ENCODE data around the gene MYH15.
"Not testable (repeated sequence)": the region's sequence is repeated elsewhere in the genome, so short reads cannot be mapped to it uniquely, and the experiment has no call there.

The MYH15 gene

DNA sequence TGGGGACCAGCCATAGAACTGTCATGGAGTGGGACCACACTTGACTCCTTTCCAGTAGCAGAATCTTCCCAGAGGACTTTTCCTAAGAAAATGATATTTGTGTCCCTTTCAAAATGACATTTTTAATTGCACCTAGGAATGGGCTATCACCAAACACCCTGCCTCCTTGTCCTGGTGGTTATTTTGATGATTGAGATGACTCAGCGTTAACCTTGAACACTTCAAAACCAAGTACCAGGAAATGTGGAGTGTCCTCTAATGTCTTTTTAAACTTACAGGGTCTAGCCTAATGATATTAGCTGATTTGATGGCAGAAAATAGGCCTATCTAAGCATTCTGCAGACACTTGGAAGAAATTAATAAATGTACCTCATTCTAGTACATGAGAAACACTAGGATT lies 123.3 kb downstream of the MYH15 start:
- DNase-seq (ENCODE audit: low spot score) = no peak

DNA sequence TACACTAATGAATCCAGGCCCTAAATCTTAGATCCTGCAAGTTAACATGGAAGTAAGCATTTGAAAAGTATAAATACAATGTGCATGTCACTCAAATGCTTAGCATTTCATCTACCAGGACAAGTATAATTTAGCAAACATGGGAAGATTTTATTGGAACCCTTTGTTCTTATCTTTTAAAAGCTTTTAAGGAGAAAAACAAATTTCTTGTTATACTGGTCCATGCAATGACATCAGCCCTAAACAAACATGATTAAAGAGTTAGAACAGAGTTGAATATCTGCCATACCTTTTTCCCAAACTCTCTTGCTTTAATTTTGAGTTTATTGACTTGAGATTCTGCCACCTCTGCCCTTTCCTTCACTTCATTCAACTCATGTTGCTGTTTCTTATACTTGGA lies 127.1 kb downstream of the MYH15 start:
- DNase-seq (ENCODE audit: low spot score) = no peak

DNA sequence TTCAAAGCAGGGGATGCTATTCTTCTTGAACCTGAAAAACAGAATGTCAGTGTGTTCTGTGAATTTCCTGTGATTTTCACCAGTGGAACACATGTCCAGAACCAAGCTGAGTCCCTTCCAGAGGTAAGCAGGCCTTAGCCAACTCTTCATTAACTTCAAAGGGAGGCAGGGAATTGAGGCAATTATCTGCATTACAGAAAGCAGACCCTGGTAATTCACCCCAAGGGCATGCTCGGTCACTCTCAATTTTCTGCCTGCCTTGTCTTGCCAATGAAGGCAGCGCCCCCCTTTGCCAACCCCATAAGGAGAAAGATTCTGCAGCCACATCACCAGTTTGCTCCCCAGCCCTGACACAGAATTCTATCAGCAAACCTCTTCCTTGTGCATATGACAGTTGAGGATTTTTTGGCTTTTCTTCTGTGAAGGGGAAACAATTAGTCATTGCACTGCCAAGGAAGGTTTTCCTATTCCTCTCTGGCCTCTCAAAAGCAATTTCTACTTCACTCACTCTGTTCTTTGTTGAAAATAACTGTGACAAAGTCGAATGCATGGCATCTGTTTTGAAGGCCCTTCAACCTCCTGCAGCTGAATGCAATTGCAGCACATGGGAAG lies 128.8 kb downstream of the MYH15 start:
- no peak for DNase-seq (ENCODE audit: low spot score)

GRCh38 chr3:108380128-108380795 lies 130.1 kb downstream of the MYH15 start:
- no peak for DNase-seq (ENCODE audit: low spot score)

DNA sequence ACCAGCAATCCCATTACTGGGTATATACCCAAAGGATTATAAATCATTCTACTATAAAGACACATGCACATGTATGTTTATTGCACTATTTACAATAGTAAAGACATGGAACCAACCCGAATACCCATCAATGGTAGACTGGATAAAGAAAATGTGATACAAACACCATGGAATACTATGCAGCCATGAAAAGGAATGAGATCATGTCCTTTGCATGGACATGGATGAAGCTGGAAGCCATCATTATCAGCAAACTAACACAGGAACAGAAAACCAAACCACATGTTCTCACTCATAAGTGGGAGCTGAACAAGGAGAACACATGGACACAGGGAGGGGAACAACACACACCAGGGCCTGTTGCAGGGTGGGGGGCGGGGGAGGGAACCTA lies 131.4 kb downstream of the MYH15 start:
- DNase-seq (ENCODE audit: low spot score) = not testable (repeated sequence)

- DNase-seq (ENCODE audit: low spot score) = no peak
These were observed 132.0 kb downstream of the MYH15 start for GRCh38 chr3:108378153-108378951.

DNA sequence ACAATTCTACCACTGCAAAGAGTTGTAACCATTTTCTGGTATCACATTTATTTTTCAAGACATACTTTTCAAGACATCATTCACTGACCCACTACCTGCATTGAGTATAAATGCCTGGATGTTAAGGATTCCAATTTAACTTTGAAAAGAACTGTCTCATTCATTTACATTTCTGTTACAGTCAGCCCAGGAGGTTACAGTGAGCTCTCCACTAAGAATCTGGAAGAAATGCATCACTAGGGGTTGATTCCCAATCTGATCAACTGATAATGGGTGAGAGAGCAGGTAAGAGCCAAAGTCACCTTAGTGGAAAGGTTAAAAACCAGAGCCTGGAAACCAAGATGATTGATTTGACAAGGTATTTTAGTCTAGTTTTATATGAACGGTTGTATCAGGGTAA lies 133.0 kb downstream of the MYH15 start:
- no peak for DNase-seq (ENCODE audit: low spot score)

GRCh38 chr3:108376026-108376425 lies 134.4 kb downstream of the MYH15 start:
- no peak for DNase-seq (ENCODE audit: low spot score)

- no peak for DNase-seq (ENCODE audit: low spot score)
These were observed 151.4 kb downstream of the MYH15 start for GRCh38 chr3:108359011-108359410.

DNA sequence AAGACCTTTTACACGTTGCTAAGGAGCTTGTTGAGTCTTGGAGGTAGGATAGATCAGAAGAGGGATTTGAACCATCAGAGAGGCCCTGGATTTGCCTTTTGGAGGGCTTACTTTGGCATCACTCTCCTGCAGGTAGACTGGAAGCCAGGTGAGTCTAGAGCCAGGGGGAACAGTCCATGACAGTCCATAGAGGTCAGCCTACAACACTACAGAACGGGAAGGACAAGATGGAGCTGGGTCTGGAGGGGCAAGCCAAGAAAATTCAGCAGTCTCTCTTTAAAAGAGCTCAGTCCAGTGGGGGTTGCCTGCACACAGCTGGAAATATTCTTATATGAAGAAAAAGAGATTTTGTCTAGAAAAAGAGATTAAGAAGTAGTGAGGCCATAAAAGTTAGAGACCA lies 153.4 kb downstream of the MYH15 start:
- no peak for DNase-seq (ENCODE audit: low spot score)

DNA sequence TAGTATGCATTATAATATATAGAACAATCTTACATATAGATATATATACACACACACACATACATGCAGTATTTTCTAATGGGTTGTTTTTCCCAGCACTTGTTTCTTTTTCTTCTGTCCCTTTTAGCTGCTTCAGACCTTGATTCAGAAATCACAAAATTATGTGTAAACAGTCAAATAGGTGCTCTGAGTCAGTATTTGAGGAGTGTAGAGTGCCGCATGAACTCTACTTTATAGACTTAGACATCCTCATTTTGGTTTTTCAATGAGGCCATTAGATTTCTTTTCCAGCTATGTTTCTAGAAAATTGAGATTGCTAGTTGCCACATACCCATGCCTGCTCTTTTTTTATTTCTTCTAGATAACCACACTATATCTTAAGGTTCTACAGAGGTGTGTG lies 155.8 kb downstream of the MYH15 start:
- no peak for DNase-seq (ENCODE audit: low spot score)

DNA sequence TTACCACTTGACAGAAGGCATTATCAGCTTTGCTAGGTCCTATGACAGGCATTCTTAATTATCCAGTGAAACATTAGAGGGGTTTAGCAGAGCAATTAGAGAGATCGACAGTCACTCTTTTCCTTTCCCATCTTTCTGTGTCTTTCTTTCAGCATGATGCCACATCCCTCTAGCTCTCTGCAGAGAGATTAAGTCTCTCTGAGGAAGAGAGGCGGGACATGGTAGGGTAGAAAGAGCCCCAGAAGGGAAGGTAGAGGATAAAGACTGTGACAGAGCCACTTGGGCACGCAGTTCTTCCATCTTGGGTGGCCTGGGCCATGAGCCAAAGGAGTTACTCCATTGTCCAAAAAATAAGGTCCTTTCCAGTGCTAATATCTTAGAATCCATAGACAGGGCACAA lies 158.2 kb downstream of the MYH15 start:
- no peak for DNase-seq (ENCODE audit: low spot score)

DNA sequence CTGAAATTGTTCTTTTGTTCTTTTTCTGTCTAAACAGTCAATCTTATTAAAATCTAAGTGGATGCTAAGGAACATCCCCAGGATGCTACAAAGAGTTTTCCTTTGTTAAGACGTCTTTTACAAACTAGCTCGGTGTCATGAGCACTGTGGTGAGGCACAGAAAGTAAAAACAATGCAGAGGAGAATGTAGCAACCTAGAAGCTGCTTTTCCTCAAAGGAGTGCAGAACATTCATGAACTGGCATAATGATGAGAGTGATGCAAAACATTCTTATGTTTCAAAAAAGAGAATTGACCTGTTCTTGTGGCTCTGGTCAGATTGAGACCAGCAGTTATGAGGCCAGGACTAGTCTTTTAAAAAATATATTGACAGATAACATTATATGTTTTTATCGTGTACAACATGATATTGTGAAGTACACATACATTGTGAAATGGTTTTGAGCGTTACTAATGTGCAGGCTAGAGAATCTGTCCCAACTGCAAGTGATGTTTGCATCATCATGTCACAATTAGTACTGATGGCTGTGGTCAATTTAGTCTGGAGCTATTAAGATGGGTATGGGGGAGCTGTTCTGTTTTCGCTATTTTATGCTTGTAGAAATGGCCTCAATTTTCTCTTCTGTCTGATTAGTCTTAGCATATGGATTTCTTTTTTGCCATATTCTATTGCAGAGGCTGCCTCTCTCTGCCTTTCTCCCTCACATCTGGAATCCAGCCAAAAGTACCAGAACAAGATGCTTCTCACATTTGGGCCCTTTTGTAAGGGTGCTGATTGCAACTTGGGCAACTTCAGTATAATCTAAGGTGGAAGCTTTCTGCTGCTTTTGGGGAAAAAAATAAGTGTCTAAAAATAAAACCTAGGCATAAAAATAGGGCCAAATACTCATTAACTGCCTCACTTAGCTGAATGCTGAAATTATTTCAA lies 163.8 kb downstream of the MYH15 start:
- no peak for DNase-seq (ENCODE audit: low spot score)

- DNase-seq (ENCODE audit: low spot score) = no peak
These were observed 164.7 kb downstream of the MYH15 start for GRCh38 chr3:108345492-108346205.

GRCh38 chr3:108343491-108343890 lies 166.9 kb downstream of the MYH15 start:
- DNase-seq (ENCODE audit: low spot score) = no peak

- DNase-seq (ENCODE audit: low spot score) = no peak
These were observed 167.4 kb downstream of the MYH15 start for GRCh38 chr3:108342837-108343486.

DNA sequence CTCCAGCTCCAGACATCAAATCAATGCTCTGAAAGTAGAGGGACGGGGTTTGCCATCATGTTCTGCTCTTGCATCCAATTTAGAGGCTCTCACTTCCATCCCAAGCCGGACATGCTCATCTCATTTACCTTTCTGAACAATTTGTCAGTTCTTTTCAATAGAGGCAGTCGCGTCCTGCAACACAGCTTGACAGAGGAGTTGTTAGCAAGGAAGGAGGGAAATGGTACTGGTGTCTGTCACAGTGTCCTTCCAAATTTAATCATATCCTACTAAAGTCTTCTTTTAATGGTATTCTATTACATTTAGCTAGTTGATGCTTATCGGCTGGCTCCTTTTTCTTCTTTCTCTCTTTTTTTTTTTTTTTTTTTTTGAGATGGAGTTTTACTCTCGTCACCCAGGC lies 168.5 kb downstream of the MYH15 start:
- DNase-seq (ENCODE audit: low spot score) = no peak

- no peak for DNase-seq (ENCODE audit: low spot score)
These were observed 171.4 kb downstream of the MYH15 start for GRCh38 chr3:108338901-108339545.

DNA sequence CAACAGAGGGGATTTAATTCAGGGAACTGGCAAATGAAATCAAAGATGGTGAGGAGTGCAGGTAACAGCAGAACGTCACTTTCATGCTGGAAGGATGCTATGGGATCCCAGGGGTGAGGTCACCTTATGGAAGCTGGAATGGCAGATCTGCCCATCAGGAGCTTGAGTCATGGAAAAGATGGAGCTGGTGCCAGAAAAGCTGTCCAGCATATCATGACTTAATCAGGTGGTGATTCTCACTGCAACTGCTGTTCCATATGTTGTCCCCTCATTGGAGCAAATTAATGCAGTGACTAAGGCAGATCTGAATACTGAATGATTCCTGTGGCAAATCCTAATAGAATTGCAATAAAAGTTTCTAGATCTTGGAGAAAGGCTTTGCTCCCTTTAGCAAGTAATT lies 175.7 kb downstream of the MYH15 start:
- DNase-seq (ENCODE audit: low spot score) = no peak

- DNase-seq (ENCODE audit: low spot score) = no peak
These were observed 176.4 kb downstream of the MYH15 start for GRCh38 chr3:108333961-108334360.

- DNase-seq (ENCODE audit: low spot score) = no peak
These were observed 178.6 kb downstream of the MYH15 start for GRCh38 chr3:108331792-108332191.

Measured in AG08396 (cell line).